ENCODE data around the gene SOBP. TPM values are rescaled to one million over a fixed set of nuclear protein-coding genes. Genes with fewer than 3 reads are reported as not detected.

The SOBP gene
- total RNA-seq, 4 donors from 2014 or later = 6.0 to 18.4 (median 6.7) TPM

DNA sequence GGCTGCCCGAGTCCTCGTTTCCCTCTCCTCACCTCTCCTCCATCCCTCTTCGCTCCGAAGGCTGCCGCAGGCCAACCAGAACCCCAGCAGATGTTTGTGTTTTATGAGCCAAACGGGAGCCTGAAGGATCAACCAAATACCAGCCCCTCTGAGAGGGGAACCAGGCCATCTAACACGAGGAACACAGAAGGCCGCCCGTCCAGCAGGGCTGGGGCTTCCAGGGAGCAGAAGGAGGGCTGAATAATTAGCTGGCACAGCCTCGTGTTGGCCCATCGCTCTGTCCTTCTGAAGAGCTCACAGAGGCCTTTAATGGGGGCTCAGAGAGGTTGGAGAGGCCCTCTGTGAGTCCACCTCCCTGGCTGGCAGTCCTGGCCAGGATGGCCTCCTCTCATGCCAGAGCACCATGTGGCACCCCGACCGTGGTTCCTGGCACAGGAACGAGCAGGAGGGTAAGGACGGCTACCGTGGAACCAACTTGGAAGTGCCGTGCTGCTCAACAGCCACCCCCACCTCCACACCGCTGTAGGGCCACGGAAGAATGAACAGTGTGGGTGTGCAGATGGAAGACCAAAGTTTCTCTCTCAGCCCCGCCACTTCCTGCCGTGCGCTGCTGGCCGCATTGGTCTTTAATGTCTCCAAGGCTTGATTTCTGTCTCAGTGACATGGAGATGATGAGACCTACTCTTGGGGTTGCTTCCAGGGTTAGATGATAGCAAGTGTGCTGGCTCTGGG lies 179.0 kb downstream of the SOBP start:
- Histone ChIP-seq H3K4me3 (no peak overlapping the region), H3K9me3 (no peaks in the 10 kb centered on the region), H3K36me3 (no peaks in the 10 kb centered on the region), H3K27ac (no peak overlapping the region), H3K4me1 (peaks cover 0 to 43% (median 12%) of the 10 kb centered on the region in 4 donors), H3K27me3 (no peaks in the 10 kb centered on the region)
- WGBS, 2 donors = 80 to 82% methylated on average over 15 to 23 of the region's 23 CpGs
- no peak for TF ChIP-seq POLR2A (IDR thresholded peaks at IDR 0.05)
- no peak for TF ChIP-seq EP300 (IDR thresholded peaks at IDR 0.05)
- TF ChIP-seq CTCF (IDR thresholded peaks at IDR 0.05) = no peak
- no peak for DNase-seq (ENCODE audit: low spot score in 2 of 2)

GRCh38 chr6:107670792-107671199 lies 180.9 kb downstream of the SOBP start:
- Histone ChIP-seq H3K27me3 (no peaks in the 10 kb centered on the region), H3K4me1 (peaks cover 0 to 47% (median 11%) of the 10 kb centered on the region in 4 donors), H3K27ac (no peak overlapping the region), H3K4me3 (no peak overlapping the region), H3K36me3 (no peaks in the 10 kb centered on the region), H3K9me3 (no peaks in the 10 kb centered on the region)
- TF ChIP-seq EP300 (IDR thresholded peaks at IDR 0.05) = peak in 1 of 2 donors; percentile 14
- TF ChIP-seq POLR2A (IDR thresholded peaks at IDR 0.05) = no peak
- no peak for TF ChIP-seq CTCF (IDR thresholded peaks at IDR 0.05)
- 16 to 24% methylated on average over 8 to 9 of the region's 9 CpGs for WGBS, 2 donors
- peak in 1 of 2 donors; percentile 57 for DNase-seq (ENCODE audit: low spot score in 2 of 2)

GRCh38 chr6:107673076-107673494 lies 183.2 kb downstream of the SOBP start:
- 59 to 65% methylated on average over 13 of the region's 13 CpGs for WGBS, 2 donors
- H3K27ac ChIP-seq = peak overlapping the region in 1 of 4 donors; percentile 31
- peaks cover 0 to 33% (median 7%) of the 10 kb centered on the region in 4 donors for H3K4me1 ChIP-seq
- no peaks in the 10 kb centered on the region for H3K27me3 ChIP-seq
- H3K36me3 ChIP-seq = no peaks in the 10 kb centered on the region
- DNase-seq (ENCODE audit: low spot score in 2 of 2) = no peak
- TF ChIP-seq EP300 (IDR thresholded peaks at IDR 0.05) (no peak), CTCF (IDR thresholded peaks at IDR 0.05) (no peak), POLR2A (IDR thresholded peaks at IDR 0.05) (no peak)
- H3K4me3 ChIP-seq = no peak overlapping the region
- no peaks in the 10 kb centered on the region for H3K9me3 ChIP-seq

- H3K36me3 ChIP-seq = no peaks in the 10 kb centered on the region
- 14 to 26% methylated on average over 6 to 14 of the region's 15 CpGs for WGBS, 2 donors
- H3K27me3 ChIP-seq = no peaks in the 10 kb centered on the region
- peak; percentile 44 to 47 for DNase-seq (ENCODE audit: low spot score in 2 of 2)
- H3K4me1 ChIP-seq = peaks cover 0 to 33% (median 7%) of the 10 kb centered on the region in 4 donors
- H3K4me3 ChIP-seq = peak overlapping the region in 1 of 4 donors; percentile 6
- H3K27ac ChIP-seq = peak overlapping the region in 1 of 4 donors; percentile 51
- no peaks in the 10 kb centered on the region for H3K9me3 ChIP-seq
- no peak for TF ChIP-seq POLR2A (IDR thresholded peaks at IDR 0.05)
- peak; percentile 74 to 91 (median 85) for TF ChIP-seq CTCF (IDR thresholded peaks at IDR 0.05)
- TF ChIP-seq EP300 (IDR thresholded peaks at IDR 0.05) = peak in 1 of 2 donors; percentile 22
Measured at GRCh38 chr6:107674995-107675738, 185.2 kb downstream of the SOBP start.

- no peak for DNase-seq (ENCODE audit: low spot score in 2 of 2)
- 70 to 78% methylated on average over 11 of the region's 11 CpGs for WGBS, 2 donors
Measured at GRCh38 chr6:107676042-107676441, 186.1 kb downstream of the SOBP start.

More at GRCh38 chr6:107676042-107676441, 186.1 kb downstream of the SOBP start:
- Histone ChIP-seq H3K9me3 (no peaks in the 10 kb centered on the region), H3K4me1 (peaks cover 0 to 27% (median 4%) of the 10 kb centered on the region in 4 donors), H3K36me3 (no peaks in the 10 kb centered on the region), H3K27me3 (no peaks in the 10 kb centered on the region), H3K4me3 (no peak overlapping the region), H3K27ac (no peak overlapping the region)
- TF ChIP-seq POLR2A (IDR thresholded peaks at IDR 0.05) = no peak
- TF ChIP-seq EP300 (IDR thresholded peaks at IDR 0.05) = no peak
- TF ChIP-seq CTCF (IDR thresholded peaks at IDR 0.05) = no peak

Measured in tibial nerve (tissue), 4 donors.